MM.1S (cell line): Measurements from ENCODE around the gene CBFA2T3.

Source experiments
- DNase-seq: peaks from one replicate; pipeline ENCODE4 v3.0.0-alpha.2; 2015
- H2AFZ ChIP-seq: fragments of 300-600 bp; sonication (generic); 2 replicates; pipeline ENCODE4 v1.6.0; 2016; ENCODE audit warnings: antibody characterized with exemption, low read length
- H3F3A ChIP-seq: fragments of 300-600 bp; sonication (generic); 2 replicates; pipeline ENCODE4 v1.6.1; 2016; ENCODE audit warnings: mild to moderate bottlenecking, antibody characterized with exemption, low read length, moderate library complexity, mixed read lengths; ENCODE audit not compliant: insufficient read depth
- H3K27ac ChIP-seq: fragments of 300-600 bp; sonication (generic); 2 replicates; pipeline ENCODE4 v1.5.1; 2016; ENCODE audit warnings: mild to moderate bottlenecking, low read length
- H3K27me3 ChIP-seq: fragments of 300-600 bp; sonication (generic); replicated peaks from 2 replicates; pipeline ENCODE4 v1.6.0; 2016; ENCODE audit warnings: low read length; ENCODE audit not compliant: insufficient read depth
- H3K36me3 ChIP-seq: fragments of 300-600 bp; sonication (generic); replicated peaks from 2 replicates; pipeline ENCODE4 v1.6.1; 2016; ENCODE audit warnings: mild to moderate bottlenecking, low read length, mixed read lengths; ENCODE audit not compliant: insufficient read depth
- H3K4me1 ChIP-seq: fragments of 300-600 bp; sonication (generic); 2 replicates; pipeline ENCODE4 v1.6.1; 2016; ENCODE audit warnings: low read length, mixed read lengths
- H3K4me2 ChIP-seq: fragments of 300-600 bp; sonication (generic); 2 replicates; pipeline ENCODE4 v1.6.0; 2016; ENCODE audit warnings: low read depth, low read length
- H3K4me3 ChIP-seq: fragments of 300-600 bp; sonication (generic); 2 replicates; pipeline ENCODE4 v1.5.1; 2016; ENCODE audit warnings: low read length, mixed read lengths
- H3K79me2 ChIP-seq: fragments of 300-600 bp; sonication (generic); 2 replicates; pipeline ENCODE4 v1.6.1; 2016; ENCODE audit warnings: mixed run types, low read length, mixed read lengths
- H3K9ac ChIP-seq: fragments of 300-600 bp; sonication (generic); 2 replicates; pipeline ENCODE4 v1.6.1; 2016; ENCODE audit warnings: low read length, mixed read lengths
- H3K9me2 ChIP-seq: fragments of 300-600 bp; sonication (generic); replicated peaks from 2 replicates; pipeline ENCODE4 v1.6.1; 2016; ENCODE audit warnings: mild to moderate bottlenecking, low read length, mixed read lengths; ENCODE audit not compliant: insufficient read depth
- H3K9me3 ChIP-seq: fragments of 300-600 bp; sonication (generic); replicated peaks from 2 replicates; pipeline ENCODE4 v1.6.1; 2016; ENCODE audit warnings: mild to moderate bottlenecking, low read length, mixed read lengths; ENCODE audit not compliant: insufficient read depth
- H4K20me1 ChIP-seq: fragments of 300-600 bp; sonication (generic); 2 replicates; pipeline ENCODE4 v1.6.1; 2016; ENCODE audit warnings: mild to moderate bottlenecking, low read length, moderate library complexity, mixed read lengths; ENCODE audit not compliant: insufficient read depth
- EZH2 ChIP-seq: fragments of 300-600 bp; sonication (generic); optimal IDR thresholded peaks from 2 replicates; pipeline ENCODE3; 2017; ENCODE audit warnings: low read depth, mild to moderate bottlenecking, antibody characterized with exemption, low read length, mixed read lengths
- EZH2phosphoT487 ChIP-seq: fragments of 300-600 bp; sonication (generic); IDR thresholded peaks from 2 replicates; pipeline ENCODE4 v1.6.1; 2018; ENCODE audit warnings: antibody characterized with exemption, low read length
- TF ChIP-seq, protein P1 (sequence below): fragments of 300-600 bp; sonication (generic); IDR thresholded peaks from 2 replicates; pipeline ENCODE4 v1.5.1; 2016; ENCODE audit warnings: antibody characterized with exemption, low read length, mixed read lengths

Gene CBFA2T3

DNA sequence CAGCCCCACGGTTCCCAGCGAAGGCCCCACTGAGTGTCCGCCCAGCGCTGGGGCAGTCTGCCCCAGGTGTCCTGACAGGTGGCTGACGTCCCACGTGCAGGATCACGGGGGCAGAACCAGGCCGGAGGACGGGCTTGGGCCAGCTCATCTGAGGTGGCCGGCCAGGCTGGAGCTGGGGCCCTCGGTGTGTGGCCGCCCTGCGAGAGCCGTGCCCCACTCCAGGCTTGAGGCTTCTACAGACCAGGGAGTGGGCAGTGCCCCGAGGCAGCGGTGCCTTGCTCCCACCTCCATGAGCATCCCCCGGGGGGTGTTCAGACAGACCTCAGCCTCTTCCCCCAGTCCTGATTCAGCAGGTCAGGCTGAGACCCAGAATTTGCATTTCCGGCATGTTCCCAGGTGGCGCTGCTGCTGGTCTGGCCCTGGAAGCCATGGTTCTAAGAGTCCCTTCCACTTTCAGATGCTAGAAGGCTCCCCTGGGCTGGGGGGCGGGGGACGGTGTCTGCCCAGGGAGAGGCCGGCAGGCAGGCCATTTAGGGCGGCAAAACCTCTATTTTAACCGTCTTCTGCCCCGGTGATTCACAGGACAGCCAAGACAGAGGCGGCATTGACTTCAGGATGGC, 75.2 kb downstream of the CBFA2T3 start:
- TF ChIP-seq EZH2 (no peak), EZH2phosphoT487 (no peak)
- TF ChIP-seq, protein P1, sequence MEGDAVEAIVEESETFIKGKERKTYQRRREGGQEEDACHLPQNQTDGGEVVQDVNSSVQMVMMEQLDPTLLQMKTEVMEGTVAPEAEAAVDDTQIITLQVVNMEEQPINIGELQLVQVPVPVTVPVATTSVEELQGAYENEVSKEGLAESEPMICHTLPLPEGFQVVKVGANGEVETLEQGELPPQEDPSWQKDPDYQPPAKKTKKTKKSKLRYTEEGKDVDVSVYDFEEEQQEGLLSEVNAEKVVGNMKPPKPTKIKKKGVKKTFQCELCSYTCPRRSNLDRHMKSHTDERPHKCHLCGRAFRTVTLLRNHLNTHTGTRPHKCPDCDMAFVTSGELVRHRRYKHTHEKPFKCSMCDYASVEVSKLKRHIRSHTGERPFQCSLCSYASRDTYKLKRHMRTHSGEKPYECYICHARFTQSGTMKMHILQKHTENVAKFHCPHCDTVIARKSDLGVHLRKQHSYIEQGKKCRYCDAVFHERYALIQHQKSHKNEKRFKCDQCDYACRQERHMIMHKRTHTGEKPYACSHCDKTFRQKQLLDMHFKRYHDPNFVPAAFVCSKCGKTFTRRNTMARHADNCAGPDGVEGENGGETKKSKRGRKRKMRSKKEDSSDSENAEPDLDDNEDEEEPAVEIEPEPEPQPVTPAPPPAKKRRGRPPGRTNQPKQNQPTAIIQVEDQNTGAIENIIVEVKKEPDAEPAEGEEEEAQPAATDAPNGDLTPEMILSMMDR: no peak
- Histone ChIP-seq H3K4me2 (no peak overlapping the region), H3K27me3 (no peaks in the 10 kb centered on the region), H3K79me2 (peaks cover 14% of the 10 kb centered on the region), H3K27ac (no peak overlapping the region), H4K20me1 (no peaks in the 10 kb centered on the region), H3K9ac (no peak overlapping the region), H3K4me3 (no peak overlapping the region), H3F3A (no peaks in the 10 kb centered on the region), H3K36me3 (no peaks in the 10 kb centered on the region), H3K4me1 (no peaks in the 10 kb centered on the region), H3K9me2 (no peaks in the 10 kb centered on the region), H3K9me3 (no peaks in the 10 kb centered on the region), H2AFZ (no peak overlapping the region)
- no peak for DNase-seq

DNA sequence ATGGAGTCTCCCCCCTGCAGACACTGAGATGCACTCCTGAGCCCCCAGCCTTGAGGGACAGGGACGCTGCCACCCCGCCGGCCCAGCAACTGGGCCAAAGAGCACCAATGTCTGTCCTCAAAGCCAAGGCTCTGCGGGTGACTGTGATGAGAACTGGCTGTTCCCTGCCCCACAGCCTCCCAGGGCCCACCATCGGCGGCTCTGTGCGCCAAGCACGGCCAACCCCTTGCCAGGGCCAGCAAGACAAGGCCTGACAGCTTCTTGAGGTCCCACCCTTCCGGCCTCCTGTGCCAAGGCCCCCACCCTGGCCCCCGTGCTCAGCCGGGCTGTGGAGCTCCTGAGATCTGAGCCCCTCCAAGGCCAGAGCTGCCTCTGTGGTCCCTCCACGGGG, 76.3 kb downstream of the CBFA2T3 start:
- Histone ChIP-seq H2AFZ (no peak overlapping the region), H3K27me3 (no peaks in the 10 kb centered on the region), H3K36me3 (no peaks in the 10 kb centered on the region), H3F3A (no peaks in the 10 kb centered on the region), H4K20me1 (no peaks in the 10 kb centered on the region), H3K79me2 (peaks cover 3% of the 10 kb centered on the region; the same call in 1 of the 2 replicates), H3K4me3 (no peak overlapping the region), H3K9me2 (no peaks in the 10 kb centered on the region), H3K9ac (no peak overlapping the region), H3K4me1 (no peaks in the 10 kb centered on the region), H3K4me2 (no peak overlapping the region), H3K27ac (no peak overlapping the region), H3K9me3 (no peaks in the 10 kb centered on the region)
- no peak for DNase-seq
- TF ChIP-seq EZH2phosphoT487 (no peak), EZH2 (no peak)
- TF ChIP-seq, protein P1: no peak

DNA sequence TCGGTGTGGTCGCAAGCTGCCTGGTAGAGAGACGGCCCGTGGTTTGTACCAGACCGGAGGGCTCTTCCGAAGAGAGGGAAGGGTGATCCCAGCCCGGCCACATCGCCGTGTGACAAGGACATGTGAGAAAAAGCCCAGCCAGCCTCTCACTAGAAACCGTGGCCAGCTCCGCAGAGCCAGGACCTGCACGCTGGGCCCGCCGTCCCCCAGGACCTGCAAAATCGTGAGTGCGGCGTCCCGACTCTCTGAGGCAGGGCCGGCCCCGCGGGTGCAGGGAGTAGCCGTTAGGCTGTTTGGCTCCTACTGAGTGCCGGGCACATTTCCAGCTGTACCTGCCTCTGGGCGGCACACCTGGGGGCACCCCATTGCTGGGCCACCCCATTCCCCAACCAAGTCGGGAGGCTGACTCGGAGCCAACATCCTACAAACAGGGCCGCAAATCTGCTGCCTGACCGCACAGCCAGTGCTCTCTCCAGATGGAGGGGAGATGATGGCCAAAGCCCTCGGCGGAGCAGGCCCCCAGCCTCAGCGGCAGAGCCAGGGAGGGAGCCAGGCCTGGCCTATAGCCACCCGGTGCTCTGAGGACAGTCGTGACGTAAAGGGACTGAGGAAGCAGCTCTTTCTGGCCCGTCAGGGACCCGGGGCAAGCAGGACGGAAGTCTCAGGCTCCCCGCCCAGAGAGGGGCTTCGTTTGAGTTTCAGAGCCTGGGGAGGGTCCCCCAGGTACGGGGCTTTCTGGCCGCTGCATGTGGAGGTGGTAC, 76.9 kb downstream of the CBFA2T3 start:
- no peaks in the 10 kb centered on the region for H3K36me3 ChIP-seq
- H3K4me2 ChIP-seq: no peak overlapping the region
- no peak for DNase-seq
- no peaks in the 10 kb centered on the region for H3K4me1 ChIP-seq
- H3K9ac ChIP-seq: no peak overlapping the region
- no peaks in the 10 kb centered on the region for H3K27me3 ChIP-seq
- H3F3A ChIP-seq: no peaks in the 10 kb centered on the region
- no peaks in the 10 kb centered on the region for H3K9me2 ChIP-seq
- TF ChIP-seq EZH2phosphoT487 (no peak), EZH2 (no peak)
- TF ChIP-seq, protein P1: no peak
- no peaks in the 10 kb centered on the region for H4K20me1 ChIP-seq
- no peak overlapping the region for H3K27ac ChIP-seq
- no peak overlapping the region for H3K4me3 ChIP-seq
- no peaks in the 10 kb centered on the region; the same call in 1 of the 2 replicates for H3K79me2 ChIP-seq
- no peak overlapping the region for H2AFZ ChIP-seq
- H3K9me3 ChIP-seq: no peaks in the 10 kb centered on the region
